Measurements from ENCODE around the gene CCL7. TPM values are rescaled to one million over a fixed set of nuclear protein-coding genes. Genes with fewer than 3 reads are reported as not detected.

CCL7 gene
- total RNA-seq, 2 experiments from 2014 or later = not detected

GRCh38 chr17:34290586-34290985 is 20.6 kb downstream of the CCL7 start:
- H3K27me3 ChIP-seq (ENCODE audit: control insufficient read depth in 1 of 2, insufficient read depth in 2 of 2, low read length in 2 of 2) = peaks cover 0 to 2% of the 10 kb centered on the region in 2 experiments
- POLR2A ChIA-PET = no interaction called here
- H3K27ac Mint-ChIP-seq = no peak overlapping the region
- no peak overlapping the region for H3K27ac ChIP-seq (ENCODE audit: low read depth in 1 of 2, low read length in 2 of 2)
- H3K36me3 ChIP-seq (ENCODE audit: insufficient read depth, low read length) = no peaks in the 10 kb centered on the region
- no peak for DNase-seq
- H3K4me3 Mint-ChIP-seq = no peak overlapping the region
- H3K4me3 ChIP-seq (ENCODE audit: low read length) = no peak overlapping the region
- no peaks in the 10 kb centered on the region for H3K9me3 ChIP-seq (ENCODE audit: control insufficient read depth in 1 of 2, insufficient read depth in 1 of 2, low read length in 2 of 2)
- H3K9me3 Mint-ChIP-seq = no peaks in the 10 kb centered on the region
- no peaks in the 10 kb centered on the region for H3K4me1 Mint-ChIP-seq (ENCODE audit: low read depth)
- TF ChIP-seq CTCF (IDR thresholded peaks at IDR 0.05) = no peak
- CTCF ChIA-PET = no interaction called here
- H3K36me3 Mint-ChIP-seq (ENCODE audit: low read depth) = no peaks in the 10 kb centered on the region
- peaks cover 44% of the 10 kb centered on the region for H3K27me3 Mint-ChIP-seq
- intact Hi-C loops (cut with DNase I, micrococcal nuclease) = no loop called here
- ATAC-seq (ENCODE audit: poor library complexity) = no peak
- no peaks in the 10 kb centered on the region for H3K4me1 ChIP-seq (ENCODE audit: insufficient read depth, low read length)

GRCh38 chr17:34291721-34292348 is 21.8 kb downstream of the CCL7 start:
- Histone ChIP-seq H3K9me3 (ENCODE audit: control insufficient read depth in 1 of 2, insufficient read depth in 1 of 2, low read length in 2 of 2) (no peaks in the 10 kb centered on the region), H3K27ac (ENCODE audit: low read depth in 1 of 2, low read length in 2 of 2) (no peak overlapping the region), H3K4me1 (ENCODE audit: insufficient read depth, low read length) (no peaks in the 10 kb centered on the region), H3K36me3 (ENCODE audit: insufficient read depth, low read length) (no peaks in the 10 kb centered on the region), H3K4me3 (ENCODE audit: low read length) (no peak overlapping the region), H3K27me3 (ENCODE audit: control insufficient read depth in 1 of 2, insufficient read depth in 2 of 2, low read length in 2 of 2) (peaks cover 0 to 2% of the 10 kb centered on the region in 2 experiments)
- CTCF ChIA-PET = no interaction called here
- POLR2A ChIA-PET = no interaction called here
- ATAC-seq (ENCODE audit: poor library complexity) (no peak), DNase-seq (no peak)
- Mint-ChIP-seq H3K27ac (no peak overlapping the region), H3K4me1 (ENCODE audit: low read depth) (no peaks in the 10 kb centered on the region), H3K9me3 (no peaks in the 10 kb centered on the region), H3K4me3 (no peak overlapping the region), H3K27me3 (peaks cover 32% of the 10 kb centered on the region), H3K36me3 (ENCODE audit: low read depth) (no peaks in the 10 kb centered on the region)
- intact Hi-C loops (cut with DNase I, micrococcal nuclease) = no loop called here
- TF ChIP-seq CTCF (IDR thresholded peaks at IDR 0.05) = no peak

GRCh38 chr17:34299027-34299426 is 29.0 kb downstream of the CCL7 start:
- intact Hi-C loops (cut with DNase I, micrococcal nuclease) = no loop called here
- peaks cover 7 to 8% of the 10 kb centered on the region in 2 experiments for H3K27me3 ChIP-seq (ENCODE audit: control insufficient read depth in 1 of 2, insufficient read depth in 2 of 2, low read length in 2 of 2)
- H3K36me3 Mint-ChIP-seq (ENCODE audit: low read depth) = no peaks in the 10 kb centered on the region
- no peaks in the 10 kb centered on the region for H3K4me1 ChIP-seq (ENCODE audit: insufficient read depth, low read length)
- TF ChIP-seq CTCF (IDR thresholded peaks at IDR 0.05) = no peak
- no peaks in the 10 kb centered on the region for H3K9me3 Mint-ChIP-seq
- no peak overlapping the region for H3K4me3 ChIP-seq (ENCODE audit: low read length)
- peaks cover 42% of the 10 kb centered on the region for H3K27me3 Mint-ChIP-seq
- ATAC-seq (ENCODE audit: poor library complexity) = no peak
- H3K36me3 ChIP-seq (ENCODE audit: insufficient read depth, low read length) = no peaks in the 10 kb centered on the region
- no peak overlapping the region for H3K27ac ChIP-seq (ENCODE audit: low read depth in 1 of 2, low read length in 2 of 2)
- POLR2A ChIA-PET = no interaction called here
- no peak overlapping the region for H3K27ac Mint-ChIP-seq
- CTCF ChIA-PET = no interaction called here
- H3K9me3 ChIP-seq (ENCODE audit: control insufficient read depth in 1 of 2, insufficient read depth in 1 of 2, low read length in 2 of 2) = no peaks in the 10 kb centered on the region
- H3K4me3 Mint-ChIP-seq = no peak overlapping the region
- H3K4me1 Mint-ChIP-seq (ENCODE audit: low read depth) = no peaks in the 10 kb centered on the region
- no peak for DNase-seq

All from CD4-positive, alpha-beta T cell (primary cell).